HEK293 (cell line): ENCODE results near the gene POLR3E.

ENCODE experiments used
- ATF2 ChIP-seq: fragments of 450-650 bp; formaldehyde crosslinking; IDR thresholded peaks from 2 replicates; pipeline ENCODE4 v1.5.1; 2016; ENCODE audit warnings: missing biosample characterization, missing genetic modification characterization, low read depth
- CTCF ChIP-seq: fragments of 450-650 bp; formaldehyde crosslinking; IDR thresholded peaks from 2 replicates; pipeline ENCODE4 v1.5.1; 2016; ENCODE audit warnings: missing biosample characterization, missing genetic modification characterization
- GFI1B ChIP-seq: fragments of 450-650 bp; formaldehyde crosslinking; IDR thresholded peaks from 2 replicates; pipeline ENCODE4 v1.5.1; 2016; ENCODE audit warnings: missing biosample characterization, missing genetic modification characterization
- HOXA7 ChIP-seq: sonication (generic); formaldehyde crosslinking; IDR thresholded peaks from 2 replicates; pipeline ENCODE4 v1.8.1; 2022; ENCODE audit warnings: missing genetic modification reagents, borderline replicate concordance
- MEIS1 ChIP-seq: sonication (generic); formaldehyde crosslinking; IDR thresholded peaks from 2 replicates; pipeline ENCODE4 v1.8.1; 2022; ENCODE audit warnings: missing genetic modification reagents, mild to moderate bottlenecking, borderline replicate concordance
- SALL2 ChIP-seq: fragments of 450-650 bp; formaldehyde crosslinking; IDR thresholded peaks from 2 replicates; pipeline ENCODE4 v1.5.0; 2017; ENCODE audit warnings: missing biosample characterization, mild to moderate bottlenecking, missing genetic modification characterization, borderline replicate concordance
- ZBTB26 ChIP-seq: fragments of 450-650 bp; formaldehyde crosslinking; optimal IDR thresholded peaks from 2 replicates; pipeline ENCODE3; 2016; ENCODE audit warnings: missing biosample characterization, mild to moderate bottlenecking, missing genetic modification characterization
- ZBTB7A ChIP-seq: fragments of 450-650 bp; formaldehyde crosslinking; IDR thresholded peaks from 2 replicates; pipeline ENCODE4 v1.5.1; 2016; ENCODE audit warnings: low read depth, missing biosample characterization, missing genetic modification characterization
- ZNF302 ChIP-seq: fragments of 450-650 bp; formaldehyde crosslinking; IDR thresholded peaks from 2 replicates; pipeline ENCODE4 v1.5.1; 2016; ENCODE audit warnings: missing biosample characterization, missing genetic modification characterization, low read depth
- ZNF48 ChIP-seq: fragments of 450-650 bp; formaldehyde crosslinking; IDR thresholded peaks from 2 replicates; pipeline ENCODE4 v1.5.1; 2016; ENCODE audit warnings: missing biosample characterization, missing genetic modification characterization
- ZNF548 ChIP-seq: fragments of 450-650 bp; formaldehyde crosslinking; IDR thresholded peaks from 2 replicates; pipeline ENCODE4 v1.5.1; 2016; ENCODE audit warnings: missing biosample characterization, missing genetic modification characterization
- ZNF629 ChIP-seq: fragments of 450-650 bp; formaldehyde crosslinking; IDR thresholded peaks from 2 replicates; pipeline ENCODE4 v1.5.1; 2017; ENCODE audit warnings: missing biosample characterization, missing genetic modification characterization
- ZNF645 ChIP-seq: fragments of 450-650 bp; formaldehyde crosslinking; IDR thresholded peaks from 2 replicates; pipeline ENCODE4; 2016; ENCODE audit warnings: missing biosample characterization, missing genetic modification characterization

- TF ChIP-seq GFI1B (tag by site-specific recombination) (no peak), ZBTB26 (no peak), ZNF645 (tag by site-specific recombination) (no peak), CTCF (no peak), ZNF548 (no peak), ZNF629 (tag by site-specific recombination) (no peak), HOXA7 (no peak), ZNF48 (tag by site-specific recombination) (no peak), SALL2 (tag by site-specific recombination) (no peak), ZNF302 (no peak), ATF2 (tag by site-specific recombination) (no peak), MEIS1 (CRISPR knock-in tag) (no peak), ZBTB7A (tag by site-specific recombination) (no peak)
Measured at GRCh38 chr16:22293137-22294106, 3.8 kb upstream of the POLR3E start.
